Mammary epithelial cell (primary cell): Measurements from ENCODE around the gene TMEM270.

Experiments used
- CTCF ChIP-seq, 2 donors: IDR thresholded peaks in 1 of 2; conservative IDR thresholded peaks in 1 of 2; 2 replicates each; pipeline ENCODE4 v1.5.1; 2011 to 2012; ENCODE audit warnings: inconsistent platforms in 2 of 2, low read length in 2 of 2, mild to moderate bottlenecking in 2 of 2, control low read depth in 1 of 2, low read depth in 1 of 2; ENCODE audit not compliant: insufficient read depth in 1 of 2; ENCODE audit errors: extremely low read depth in 1 of 2
- EZH2 ChIP-seq: IDR thresholded peaks from 2 replicates; pipeline ENCODE4 v1.6.1; 2012; ENCODE audit warnings: low read length, inconsistent platforms, borderline replicate concordance

DNA sequence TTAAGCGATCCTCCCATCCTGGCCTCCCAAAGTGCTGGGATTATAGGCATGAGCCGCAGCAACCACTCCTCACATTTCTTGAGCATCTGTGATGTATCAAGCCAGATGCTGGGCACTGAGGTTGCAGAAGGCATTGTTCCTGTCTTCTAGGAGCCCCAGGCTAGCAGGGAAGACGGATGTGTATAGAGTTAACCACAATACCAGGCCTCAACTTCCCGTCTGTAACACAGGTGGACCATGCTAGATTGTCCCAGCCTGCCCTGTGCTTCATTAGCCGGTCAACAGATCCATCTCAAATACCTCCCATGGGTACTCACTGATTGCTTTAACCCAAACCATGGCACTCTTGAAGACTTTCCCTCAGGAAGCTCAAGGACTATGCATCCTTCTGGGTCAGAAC lies 32.0 kb upstream of the TMEM270 start:
- TF ChIP-seq CTCF (conservative IDR thresholded peaks at IDR 0.05 in 1 of 2, IDR thresholded peaks at IDR 0.05 in 1 of 2; ENCODE audit: extremely low read depth in 1 of 2, insufficient read depth in 1 of 2, low read depth in 1 of 2, low read length in 2 of 2) = no peak
- no peak for TF ChIP-seq EZH2
